Right atrium auricular region (tissue), 2 donors: ENCODE data around the gene SLC22A4. TPM values are rescaled to one million over a fixed set of nuclear protein-coding genes. Genes with fewer than 3 reads are reported as not detected.

Experiments
- DNase-seq: peaks from one replicate; pipeline ENCODE4 v3.0.0-alpha.2; 2019; ENCODE audit warnings: low spot score
- H3K27ac ChIP-seq, 2 donors: fragments of 200-600 bp; sonication (generic); 1 replicate in 1 of 2; 2 replicates in 1 of 2; pipeline ENCODE4 v1.5.1; 2016 to 2019
- H3K27me3 ChIP-seq, 2 donors: fragments of 200-600 bp; sonication (generic); one replicate each; pipeline versions ENCODE4 v1.5.1 to v1.6.0; 2017 to 2019
- H3K36me3 ChIP-seq: fragments of 200-600 bp; sonication (generic); one replicate; pipeline ENCODE4 v1.5.1; 2016
- H3K4me1 ChIP-seq, 2 donors: fragments of 200-600 bp; sonication (generic); one replicate each; pipeline versions ENCODE4 v1.5.1 to v1.6.0; 2017 to 2019
- H3K4me3 ChIP-seq, 2 donors: fragments of 200-600 bp; sonication (generic); 1 replicate in 1 of 2; 2 replicates in 1 of 2; pipeline ENCODE4 v1.5.1; 2017 to 2019; ENCODE audit warnings: mild to moderate bottlenecking in 1 of 2, moderate library complexity in 1 of 2
- H3K9me3 ChIP-seq, 2 donors: fragments of 200-600 bp; sonication (generic); one replicate each; pipeline ENCODE4 v1.5.1; 2019
- CTCF ChIP-seq, 2 donors: fragments of 200-600 bp; sonication (generic); IDR thresholded peaks; one replicate each; pipeline ENCODE4 v1.5.1; 2019; ENCODE audit warnings: antibody characterized with exemption in 2 of 2
- total RNA-seq, 2 donors: library from RNA; depleted of rRNA; stranded (reverse); fragments of >200 nt; gene quantifications; one replicate each; pipeline ENCODE4 v1.1.0, GENCODE V29; 2016

Gene SLC22A4
- total RNA-seq, 2 donors from 2014 or later, result 1.5 to 2.8 TPM

GRCh38 chr5:132303589-132303988 lies 9.4 kb downstream of the SLC22A4 start:
- H3K9me3 ChIP-seq, result peaks cover 0 to 13% of the 10 kb centered on the region in 2 donors
- H3K4me1 ChIP-seq, result peaks cover 0 to 17% of the 10 kb centered on the region in 2 donors
- no peak overlapping the region for H3K4me3 ChIP-seq
- no peaks in the 10 kb centered on the region for H3K27me3 ChIP-seq
- no peak overlapping the region for H3K27ac ChIP-seq
- no peak for DNase-seq
- no peak for TF ChIP-seq CTCF (IDR thresholded peaks at IDR 0.05)
- H3K36me3 ChIP-seq, result no peaks in the 10 kb centered on the region

GRCh38 chr5:132305420-132305819 lies 11.2 kb downstream of the SLC22A4 start:
- no peak for DNase-seq
- Histone ChIP-seq H3K9me3 (peaks cover 0 to 13% of the 10 kb centered on the region in 2 donors), H3K4me1 (peaks cover 0 to 20% of the 10 kb centered on the region in 2 donors), H3K36me3 (no peaks in the 10 kb centered on the region), H3K4me3 (no peak overlapping the region), H3K27ac (no peak overlapping the region), H3K27me3 (no peaks in the 10 kb centered on the region)
- no peak for TF ChIP-seq CTCF (IDR thresholded peaks at IDR 0.05)

GRCh38 chr5:132308701-132309100 lies 14.5 kb downstream of the SLC22A4 start:
- H3K27me3 ChIP-seq, result no peaks in the 10 kb centered on the region
- peaks cover 0 to 7% of the 10 kb centered on the region in 2 donors for H3K4me1 ChIP-seq
- H3K4me3 ChIP-seq, result no peak overlapping the region
- H3K27ac ChIP-seq, result no peak overlapping the region
- H3K36me3 ChIP-seq, result no peaks in the 10 kb centered on the region
- DNase-seq, result no peak
- H3K9me3 ChIP-seq, result peaks cover 0 to 13% of the 10 kb centered on the region in 2 donors
- no peak for TF ChIP-seq CTCF (IDR thresholded peaks at IDR 0.05)

- no peak for DNase-seq
- Histone ChIP-seq H3K36me3 (no peaks in the 10 kb centered on the region), H3K9me3 (peaks cover 0 to 13% of the 10 kb centered on the region in 2 donors), H3K27me3 (no peaks in the 10 kb centered on the region), H3K4me1 (peaks cover 0 to 7% of the 10 kb centered on the region in 2 donors), H3K4me3 (no peak overlapping the region), H3K27ac (no peak overlapping the region)
- no peak for TF ChIP-seq CTCF (IDR thresholded peaks at IDR 0.05)
Observed at GRCh38 chr5:132309679-132310078, 15.5 kb downstream of the SLC22A4 start.

- DNase-seq, result no peak
- H3K27me3 ChIP-seq, result no peaks in the 10 kb centered on the region
- peaks cover 0 to 7% of the 10 kb centered on the region in 2 donors for H3K4me1 ChIP-seq
- no peak overlapping the region for H3K4me3 ChIP-seq
- no peaks in the 10 kb centered on the region for H3K36me3 ChIP-seq
- H3K9me3 ChIP-seq, result peaks cover 0 to 7% of the 10 kb centered on the region in 2 donors
- no peak for TF ChIP-seq CTCF (IDR thresholded peaks at IDR 0.05)
- H3K27ac ChIP-seq, result no peak overlapping the region
Observed at GRCh38 chr5:132310141-132310834, 16.1 kb downstream of the SLC22A4 start.

GRCh38 chr5:132313366-132313765 lies 19.2 kb downstream of the SLC22A4 start:
- no peak for TF ChIP-seq CTCF (IDR thresholded peaks at IDR 0.05)
- Histone ChIP-seq H3K9me3 (no peaks in the 10 kb centered on the region), H3K27ac (no peak overlapping the region), H3K4me3 (no peak overlapping the region), H3K36me3 (no peaks in the 10 kb centered on the region), H3K4me1 (peaks cover 0 to 7% of the 10 kb centered on the region in 2 donors), H3K27me3 (no peaks in the 10 kb centered on the region)
- DNase-seq, result no peak
